Neural cell (in vitro differentiated cells): Measurements from ENCODE around the gene UBE2E1.

Experiments
- EP300 ChIP-seq: fragments of 450-650 bp; conservative IDR thresholded peaks from 2 replicates; pipeline ENCODE4 v1.6.1; 2014; ENCODE audit warnings: antibody characterized with exemption, mild to moderate bottlenecking, moderate library complexity; ENCODE audit not compliant: poor library complexity, severe bottlenecking
- EZH2 ChIP-seq: fragments of 200-600, 300-800 bp; shearing (Covaris generic), sonication (generic); IDR thresholded peaks from 2 replicates; pipeline ENCODE4 v1.6.1; 2014; ENCODE audit warnings: antibody characterized with exemption, low read length, borderline replicate concordance, mild to moderate bottlenecking; ENCODE audit not compliant: insufficient read depth, poor library complexity, severe bottlenecking
- MXI1 ChIP-seq: fragments of 450-650 bp; conservative IDR thresholded peaks from 2 replicates; pipeline ENCODE4 v1.6.1; 2014; ENCODE audit warnings: antibody characterized with exemption, mild to moderate bottlenecking; ENCODE audit not compliant: poor library complexity, severe bottlenecking
- POLR2AphosphoS5 ChIP-seq: IDR thresholded peaks from 2 replicates; pipeline ENCODE4 v1.6.1; 2012
- RAD21 ChIP-seq: fragments of 450-650 bp; conservative IDR thresholded peaks from 2 replicates; pipeline ENCODE4 v1.6.1; 2014; ENCODE audit warnings: antibody characterized with exemption, mild to moderate bottlenecking, moderate library complexity
- SMC3 ChIP-seq: fragments of 450-650 bp; conservative IDR thresholded peaks from 2 replicates; pipeline ENCODE4 v1.6.1; 2014; ENCODE audit warnings: antibody characterized with exemption, mild to moderate bottlenecking, moderate library complexity; ENCODE audit not compliant: poor library complexity
- TAF1 ChIP-seq: IDR thresholded peaks from 2 replicates; pipeline ENCODE4 v1.6.1; 2012; ENCODE audit warnings: low read depth
- TF ChIP-seq, protein P1 (sequence below): fragments of 450-650 bp; IDR thresholded peaks from 2 replicates; pipeline ENCODE4 v1.5.1; 2014; ENCODE audit warnings: antibody characterized with exemption, mild to moderate bottlenecking, moderate library complexity; ENCODE audit not compliant: poor library complexity, severe bottlenecking
- TF ChIP-seq, protein P2 (sequence below): IDR thresholded peaks from 2 replicates; pipeline ENCODE4 v1.6.1; 2012; ENCODE audit warnings: borderline replicate concordance

DNA sequence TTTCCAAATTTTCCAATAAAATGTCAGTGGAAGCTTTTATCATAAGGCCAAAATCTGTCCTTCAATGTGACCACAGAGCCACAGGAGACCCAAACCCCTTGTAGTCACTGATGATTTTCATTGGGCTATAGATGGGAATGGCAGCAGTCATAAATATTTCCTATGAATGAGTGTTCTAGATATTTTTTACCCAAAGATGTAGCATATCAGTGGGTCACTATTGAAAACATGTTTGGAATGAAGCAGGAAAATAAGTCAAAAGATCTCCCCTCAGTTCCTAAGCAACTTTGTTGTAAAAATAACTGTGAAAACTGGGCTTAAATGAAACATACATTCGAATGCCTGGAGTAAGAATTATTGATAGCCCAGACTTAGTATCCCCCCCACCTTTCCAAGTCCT, 62.1 kb downstream of the UBE2E1 start:
- no peak for TF ChIP-seq EZH2
- TF ChIP-seq, protein P1, sequence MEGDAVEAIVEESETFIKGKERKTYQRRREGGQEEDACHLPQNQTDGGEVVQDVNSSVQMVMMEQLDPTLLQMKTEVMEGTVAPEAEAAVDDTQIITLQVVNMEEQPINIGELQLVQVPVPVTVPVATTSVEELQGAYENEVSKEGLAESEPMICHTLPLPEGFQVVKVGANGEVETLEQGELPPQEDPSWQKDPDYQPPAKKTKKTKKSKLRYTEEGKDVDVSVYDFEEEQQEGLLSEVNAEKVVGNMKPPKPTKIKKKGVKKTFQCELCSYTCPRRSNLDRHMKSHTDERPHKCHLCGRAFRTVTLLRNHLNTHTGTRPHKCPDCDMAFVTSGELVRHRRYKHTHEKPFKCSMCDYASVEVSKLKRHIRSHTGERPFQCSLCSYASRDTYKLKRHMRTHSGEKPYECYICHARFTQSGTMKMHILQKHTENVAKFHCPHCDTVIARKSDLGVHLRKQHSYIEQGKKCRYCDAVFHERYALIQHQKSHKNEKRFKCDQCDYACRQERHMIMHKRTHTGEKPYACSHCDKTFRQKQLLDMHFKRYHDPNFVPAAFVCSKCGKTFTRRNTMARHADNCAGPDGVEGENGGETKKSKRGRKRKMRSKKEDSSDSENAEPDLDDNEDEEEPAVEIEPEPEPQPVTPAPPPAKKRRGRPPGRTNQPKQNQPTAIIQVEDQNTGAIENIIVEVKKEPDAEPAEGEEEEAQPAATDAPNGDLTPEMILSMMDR: no peak
- no peak for TF ChIP-seq EP300
- TF ChIP-seq RAD21: no peak
- TF ChIP-seq, protein P2, sequence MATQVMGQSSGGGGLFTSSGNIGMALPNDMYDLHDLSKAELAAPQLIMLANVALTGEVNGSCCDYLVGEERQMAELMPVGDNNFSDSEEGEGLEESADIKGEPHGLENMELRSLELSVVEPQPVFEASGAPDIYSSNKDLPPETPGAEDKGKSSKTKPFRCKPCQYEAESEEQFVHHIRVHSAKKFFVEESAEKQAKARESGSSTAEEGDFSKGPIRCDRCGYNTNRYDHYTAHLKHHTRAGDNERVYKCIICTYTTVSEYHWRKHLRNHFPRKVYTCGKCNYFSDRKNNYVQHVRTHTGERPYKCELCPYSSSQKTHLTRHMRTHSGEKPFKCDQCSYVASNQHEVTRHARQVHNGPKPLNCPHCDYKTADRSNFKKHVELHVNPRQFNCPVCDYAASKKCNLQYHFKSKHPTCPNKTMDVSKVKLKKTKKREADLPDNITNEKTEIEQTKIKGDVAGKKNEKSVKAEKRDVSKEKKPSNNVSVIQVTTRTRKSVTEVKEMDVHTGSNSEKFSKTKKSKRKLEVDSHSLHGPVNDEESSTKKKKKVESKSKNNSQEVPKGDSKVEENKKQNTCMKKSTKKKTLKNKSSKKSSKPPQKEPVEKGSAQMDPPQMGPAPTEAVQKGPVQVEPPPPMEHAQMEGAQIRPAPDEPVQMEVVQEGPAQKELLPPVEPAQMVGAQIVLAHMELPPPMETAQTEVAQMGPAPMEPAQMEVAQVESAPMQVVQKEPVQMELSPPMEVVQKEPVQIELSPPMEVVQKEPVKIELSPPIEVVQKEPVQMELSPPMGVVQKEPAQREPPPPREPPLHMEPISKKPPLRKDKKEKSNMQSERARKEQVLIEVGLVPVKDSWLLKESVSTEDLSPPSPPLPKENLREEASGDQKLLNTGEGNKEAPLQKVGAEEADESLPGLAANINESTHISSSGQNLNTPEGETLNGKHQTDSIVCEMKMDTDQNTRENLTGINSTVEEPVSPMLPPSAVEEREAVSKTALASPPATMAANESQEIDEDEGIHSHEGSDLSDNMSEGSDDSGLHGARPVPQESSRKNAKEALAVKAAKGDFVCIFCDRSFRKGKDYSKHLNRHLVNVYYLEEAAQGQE: no peak
- TF ChIP-seq POLR2AphosphoS5: no peak
- no peak for TF ChIP-seq TAF1
- no peak for TF ChIP-seq SMC3
- TF ChIP-seq MXI1: no peak
